Measurements from ENCODE around the gene RGL1.
"Not testable (repeated sequence)": the region's sequence is repeated elsewhere in the genome, so short reads cannot be mapped to it uniquely, and the experiment has no call there.

RGL1 gene

GRCh38 chr1:183804916-183805841 lies at the start of gene RGL1:
Gene RGL1 (plus strand): TSS chr1:183805120. CDS start chr1:183805298, 178 bp downstream.
- no peak for DNase-seq (ENCODE audit: low read depth)

GRCh38 chr1:183756326-183756725 lies 48.6 kb upstream of the RGL1 start:
- DNase-seq (ENCODE audit: low read depth) = no peak

GRCh38 chr1:183757061-183757460 lies 47.9 kb upstream of the RGL1 start:
- DNase-seq (ENCODE audit: low read depth) = no peak

- DNase-seq (ENCODE audit: low read depth) = no peak
Observed at GRCh38 chr1:183758913-183759312, 46.0 kb upstream of the RGL1 start.

- no peak for DNase-seq (ENCODE audit: low read depth)
Observed at GRCh38 chr1:183760661-183761060, 44.3 kb upstream of the RGL1 start.

- no peak for DNase-seq (ENCODE audit: low read depth)
Observed at GRCh38 chr1:183761871-183762270, 43.0 kb upstream of the RGL1 start.

GRCh38 chr1:183762856-183763255 lies 42.1 kb upstream of the RGL1 start:
- DNase-seq (ENCODE audit: low read depth) = not testable (repeated sequence)

GRCh38 chr1:183764981-183765380 lies 39.9 kb upstream of the RGL1 start:
- DNase-seq (ENCODE audit: low read depth) = no peak

GRCh38 chr1:183769956-183770815 lies 34.7 kb upstream of the RGL1 start:
- no peak for DNase-seq (ENCODE audit: low read depth)

GRCh38 chr1:183770816-183771128 lies 34.1 kb upstream of the RGL1 start:
- DNase-seq (ENCODE audit: low read depth) = no peak

- no peak for DNase-seq (ENCODE audit: low read depth)
Observed at GRCh38 chr1:183773482-183774274, 31.2 kb upstream of the RGL1 start.

- DNase-seq (ENCODE audit: low read depth) = no peak
Observed at GRCh38 chr1:183774938-183775337, 30.0 kb upstream of the RGL1 start.

- DNase-seq (ENCODE audit: low read depth) = no peak
Observed at GRCh38 chr1:183776731-183777130, 28.2 kb upstream of the RGL1 start.

GRCh38 chr1:183777328-183777727 lies 27.6 kb upstream of the RGL1 start:
- no peak for DNase-seq (ENCODE audit: low read depth)

GRCh38 chr1:183778045-183778444 lies 26.9 kb upstream of the RGL1 start:
- no peak for DNase-seq (ENCODE audit: low read depth)

- DNase-seq (ENCODE audit: low read depth) = no peak
Observed at GRCh38 chr1:183778568-183779433, 26.1 kb upstream of the RGL1 start.

GRCh38 chr1:183780159-183780558 lies 24.8 kb upstream of the RGL1 start:
- no peak for DNase-seq (ENCODE audit: low read depth)

- no peak for DNase-seq (ENCODE audit: low read depth)
Observed at GRCh38 chr1:183780757-183781156, 24.2 kb upstream of the RGL1 start.

GRCh38 chr1:183783342-183783741 lies 21.6 kb upstream of the RGL1 start:
- no peak for DNase-seq (ENCODE audit: low read depth)

GRCh38 chr1:183783767-183784637 lies 20.9 kb upstream of the RGL1 start:
- DNase-seq (ENCODE audit: low read depth) = no peak

Data from stimulated activated CD8-positive, alpha-beta memory T cell treated with anti-CD3 and anti-CD28 coated beads, Interleukin-15, amount 100 ng/mL, for 1 hour (primary cell).